ENCODE results near the gene DYSF. TPM values are rescaled to one million over a fixed set of nuclear protein-coding genes. Genes with fewer than 3 reads are reported as not detected.

DYSF gene
- total RNA-seq, 4 donors from 2014 or later = 2.8 to 14.9 (median 4.0) TPM

DNA sequence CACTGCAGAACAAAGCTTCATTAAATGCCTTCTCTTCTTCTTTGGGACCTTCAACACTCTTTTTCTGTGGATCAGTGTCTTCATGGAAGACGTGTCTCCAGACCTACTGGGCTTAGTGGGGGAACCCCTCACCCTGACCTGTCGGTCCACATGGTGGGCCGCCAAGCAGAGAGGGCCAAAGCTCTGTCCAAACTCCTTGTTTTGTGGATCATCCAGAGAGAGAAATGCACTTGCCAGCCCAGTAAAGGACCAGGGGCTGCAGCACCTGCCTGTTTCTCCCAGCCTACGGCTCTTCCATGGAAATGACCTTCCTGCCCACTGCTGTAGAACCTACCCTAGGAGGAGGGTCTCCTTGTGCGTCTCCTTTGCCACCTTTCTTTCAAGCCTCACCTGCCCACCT lies 25.9 kb downstream of the DYSF start:
- TF ChIP-seq POLR2A (IDR thresholded peaks at IDR 0.05) = no peak
- TF ChIP-seq, protein P1, sequence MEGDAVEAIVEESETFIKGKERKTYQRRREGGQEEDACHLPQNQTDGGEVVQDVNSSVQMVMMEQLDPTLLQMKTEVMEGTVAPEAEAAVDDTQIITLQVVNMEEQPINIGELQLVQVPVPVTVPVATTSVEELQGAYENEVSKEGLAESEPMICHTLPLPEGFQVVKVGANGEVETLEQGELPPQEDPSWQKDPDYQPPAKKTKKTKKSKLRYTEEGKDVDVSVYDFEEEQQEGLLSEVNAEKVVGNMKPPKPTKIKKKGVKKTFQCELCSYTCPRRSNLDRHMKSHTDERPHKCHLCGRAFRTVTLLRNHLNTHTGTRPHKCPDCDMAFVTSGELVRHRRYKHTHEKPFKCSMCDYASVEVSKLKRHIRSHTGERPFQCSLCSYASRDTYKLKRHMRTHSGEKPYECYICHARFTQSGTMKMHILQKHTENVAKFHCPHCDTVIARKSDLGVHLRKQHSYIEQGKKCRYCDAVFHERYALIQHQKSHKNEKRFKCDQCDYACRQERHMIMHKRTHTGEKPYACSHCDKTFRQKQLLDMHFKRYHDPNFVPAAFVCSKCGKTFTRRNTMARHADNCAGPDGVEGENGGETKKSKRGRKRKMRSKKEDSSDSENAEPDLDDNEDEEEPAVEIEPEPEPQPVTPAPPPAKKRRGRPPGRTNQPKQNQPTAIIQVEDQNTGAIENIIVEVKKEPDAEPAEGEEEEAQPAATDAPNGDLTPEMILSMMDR (IDR thresholded peaks at IDR 0.05) = no peak
- Histone ChIP-seq H3K9me3 (no peaks in the 10 kb centered on the region), H3K4me3 (no peak overlapping the region), H3K4me1 (no peaks in the 10 kb centered on the region), H3K27me3 (no peaks in the 10 kb centered on the region), H3K27ac (no peak overlapping the region), H3K36me3 (no peaks in the 10 kb centered on the region)
- DNase-seq = peak in 1 of 3 donors; percentile 3

DNA sequence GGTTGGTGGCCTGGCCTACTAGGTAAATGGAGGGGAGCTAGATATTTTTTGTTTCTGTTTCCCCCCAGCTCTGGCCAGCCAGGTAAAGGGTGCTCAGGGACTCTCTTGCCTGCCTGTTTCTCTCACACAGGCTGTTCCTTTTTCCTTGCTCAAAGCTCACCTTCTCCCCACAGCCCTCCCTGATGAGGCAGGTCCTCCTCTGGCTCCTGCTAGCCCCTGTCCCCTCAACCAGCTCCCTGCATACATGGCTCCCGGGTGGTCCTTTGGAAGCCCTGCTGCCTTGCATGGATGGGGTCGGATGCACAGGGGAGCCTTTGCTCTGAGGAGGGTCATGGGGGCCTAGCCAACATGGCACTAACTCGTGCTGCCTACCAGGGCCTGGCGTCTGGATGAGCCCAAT lies 27.8 kb downstream of the DYSF start:
- TF ChIP-seq POLR2A (IDR thresholded peaks at IDR 0.05) = no peak
- TF ChIP-seq, protein P1 (IDR thresholded peaks at IDR 0.05) = no peak
- H3K9me3 ChIP-seq = no peaks in the 10 kb centered on the region
- DNase-seq = peak in 1 of 3 donors; percentile 34

DNA sequence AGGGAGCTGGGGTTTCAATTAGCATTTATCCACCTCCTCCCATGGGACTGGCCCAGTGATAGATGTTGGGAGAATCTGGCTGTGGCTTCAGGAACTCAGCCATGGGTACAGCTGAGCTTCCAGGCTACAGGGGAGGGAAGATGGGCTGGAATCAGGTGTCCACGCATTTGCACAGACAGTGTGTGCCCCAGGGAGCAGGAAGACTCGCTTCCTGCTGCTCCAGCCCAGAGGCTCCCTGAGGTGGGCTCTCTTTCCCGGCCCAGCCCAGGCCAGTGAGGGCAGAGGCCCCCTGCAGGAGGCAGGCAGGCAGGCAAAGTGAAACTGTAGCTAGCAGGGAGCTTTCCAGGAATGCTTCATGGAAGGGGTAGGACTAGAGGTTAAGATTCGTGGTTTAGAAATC lies 28.7 kb downstream of the DYSF start:
- H3K4me1 ChIP-seq = no peaks in the 10 kb centered on the region
- H3K27ac ChIP-seq = no peak overlapping the region
- H3K4me3 ChIP-seq = no peak overlapping the region
- no peaks in the 10 kb centered on the region for H3K27me3 ChIP-seq
- TF ChIP-seq POLR2A (IDR thresholded peaks at IDR 0.05) = no peak
- TF ChIP-seq, protein P1 (IDR thresholded peaks at IDR 0.05) = no peak
- no peaks in the 10 kb centered on the region for H3K36me3 ChIP-seq
- DNase-seq = no peak
- no peaks in the 10 kb centered on the region for H3K9me3 ChIP-seq

More for the DNA sequence above, 27.8 kb downstream of the DYSF start:
- H3K4me1 ChIP-seq = no peaks in the 10 kb centered on the region
- H3K27ac ChIP-seq = no peak overlapping the region
- H3K4me3 ChIP-seq = no peak overlapping the region
- no peaks in the 10 kb centered on the region for H3K27me3 ChIP-seq
- H3K36me3 ChIP-seq = no peaks in the 10 kb centered on the region

DNA sequence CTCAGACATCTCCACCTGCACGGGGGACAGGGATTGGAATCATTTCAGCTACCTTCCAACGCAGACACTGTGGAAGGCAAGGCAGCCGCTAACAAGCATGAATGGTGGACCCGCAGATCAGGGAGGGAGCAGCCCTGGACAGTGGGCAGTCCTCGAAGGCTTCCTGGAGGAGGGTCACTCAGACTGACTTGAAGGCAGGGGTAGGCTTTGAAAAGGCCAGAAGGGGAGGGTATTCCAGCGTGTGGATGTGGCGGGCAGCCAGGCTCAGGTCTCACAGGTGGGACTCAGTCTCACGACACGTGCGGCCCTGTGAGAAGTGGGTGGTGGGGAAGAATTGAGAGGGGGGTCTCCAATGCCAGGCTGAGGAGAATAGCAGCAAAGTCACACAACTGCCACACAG lies 29.9 kb downstream of the DYSF start:
- Histone ChIP-seq H3K4me1 (no peaks in the 10 kb centered on the region), H3K27ac (no peak overlapping the region), H3K4me3 (no peak overlapping the region), H3K36me3 (no peaks in the 10 kb centered on the region), H3K27me3 (no peaks in the 10 kb centered on the region), H3K9me3 (no peaks in the 10 kb centered on the region)
- no peak for DNase-seq
- no peak for TF ChIP-seq POLR2A (IDR thresholded peaks at IDR 0.05)
- TF ChIP-seq, protein P1 (IDR thresholded peaks at IDR 0.05) = no peak

DNA sequence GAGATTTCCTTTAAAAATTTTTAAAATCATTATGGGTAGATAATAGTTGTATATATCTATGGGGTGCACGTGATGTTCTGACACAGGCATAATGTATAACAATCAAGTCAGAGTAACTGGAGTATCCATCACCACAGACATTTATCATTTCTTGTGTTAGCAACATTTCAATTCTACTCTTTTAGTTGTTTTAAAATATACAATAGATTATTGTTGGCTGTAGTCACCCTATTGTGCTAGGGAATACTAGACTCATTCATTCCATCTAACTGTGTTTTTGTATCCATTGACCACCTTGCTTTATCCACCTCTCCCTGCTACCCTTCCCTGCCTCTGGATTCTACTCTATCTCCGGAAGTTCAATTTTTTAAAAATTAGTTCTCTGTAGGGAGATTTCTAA lies 31.0 kb downstream of the DYSF start:
- H3K27me3 ChIP-seq = no peaks in the 10 kb centered on the region
- H3K27ac ChIP-seq = no peak overlapping the region
- H3K4me1 ChIP-seq = no peaks in the 10 kb centered on the region
- TF ChIP-seq, protein P1 (IDR thresholded peaks at IDR 0.05) = no peak
- TF ChIP-seq POLR2A (IDR thresholded peaks at IDR 0.05) = no peak
- no peak overlapping the region for H3K4me3 ChIP-seq
- H3K9me3 ChIP-seq = no peaks in the 10 kb centered on the region
- no peak for DNase-seq
- H3K36me3 ChIP-seq = no peaks in the 10 kb centered on the region

All from Peyer's patch (tissue), 4 donors.